Kidney (tissue), 14 donors: Measurements from ENCODE around the gene PIAS2. TPM values are rescaled to one million over a fixed set of nuclear protein-coding genes. Genes with fewer than 3 reads are reported as not detected.

Source experiments
- DNase-seq, 5 donors: peaks; one replicate each; pipeline ENCODE4 v3.0.0-alpha.2; 2013 to 2020
- FAIRE-seq: peaks from 2 replicates; lab custom pipeline; 2012; peaks lifted over from hg19 to GRCh38; lab: Jason Lieb, UNC
- H3K27ac ChIP-seq, 2 donors: one replicate each; pipeline ENCODE4 v1.7.0; 2013; ENCODE audit warnings: low read depth in 2 of 2, low read length in 2 of 2, inconsistent platforms in 1 of 2
- H3K27me3 ChIP-seq: one replicate; pipeline ENCODE4 v1.7.1; 2013; ENCODE audit warnings: low read length, inconsistent platforms; ENCODE audit not compliant: control insufficient read depth, insufficient read depth
- H3K36me3 ChIP-seq, 3 donors: one replicate each; pipeline versions ENCODE4 v1.7.0 to v1.7.1; 2013; ENCODE audit warnings: low read length in 3 of 3, control low read depth in 1 of 3, inconsistent platforms in 1 of 3; ENCODE audit not compliant: insufficient read depth in 3 of 3, control insufficient read depth in 2 of 3
- H3K4me1 ChIP-seq, 3 donors: one replicate each; pipeline versions ENCODE4 v1.7.0 to v1.7.1; 2013; ENCODE audit warnings: low read length in 3 of 3, inconsistent platforms in 1 of 3, low read depth in 1 of 3; ENCODE audit not compliant: control insufficient read depth in 2 of 3, insufficient read depth in 2 of 3
- H3K4me3 ChIP-seq, 3 donors: one replicate each; pipeline versions ENCODE4 v1.7.0 to v1.8.1; 2013; ENCODE audit warnings: low read length in 3 of 3, control low read depth in 1 of 3, inconsistent platforms in 1 of 3
- H3K9ac ChIP-seq, 3 donors: one replicate each; pipeline versions ENCODE4 v1.7.0 to v1.7.1; 2013; ENCODE audit warnings: low read length in 3 of 3, control low read depth in 1 of 3, inconsistent platforms in 1 of 3
- H3K9me3 ChIP-seq, 3 donors: one replicate each; pipeline versions ENCODE4 v1.7.0 to v1.7.1; 2013; ENCODE audit warnings: low read length in 3 of 3, control low read depth in 1 of 3, inconsistent platforms in 1 of 3; ENCODE audit not compliant: control insufficient read depth in 2 of 3, insufficient read depth in 1 of 3
- intact Hi-C: fragments of 100-400 bp; cut with DNase I; formaldehyde crosslinking; loops from one replicate; pipeline ENCODE4 v1.11.1; 2022
- polyA plus RNA-seq: library from polyadenylated mRNA; stranded (reverse); fragments of 350-450 nt; fragmentation: Illumina TruSeq; extraction: RNeasy Lipid Tissue Mini Kit (QIAGEN cat#74804); gene quantifications from one replicate; pipeline ENCODE4 v1.2.3, GENCODE V29; 2014; ENCODE audit warnings: low read depth, low replicate concordance; ENCODE audit not compliant: insufficient read depth
- total RNA-seq: library from RNA; stranded (reverse); fragmentation: NEBNext Ultra II Directional; extraction: Animal tissue kit (Norgen Biotek cat#: 25700); gene quantifications from one replicate; pipeline ENCODE4 v1.2.1, GENCODE V29; 2021
- TF ChIP-seq, protein P1 (sequence below): IDR thresholded peaks from 3 replicates; pipeline ENCODE4 v1.5.1; 2012; ENCODE audit warnings: mild to moderate bottlenecking, moderate library complexity, borderline replicate concordance; ENCODE audit not compliant: insufficient read depth; ENCODE audit errors: extremely low read depth
- donor health status: control.
- donor health status: control.
- donor health status: control.
- donor health status: control.
- donor health status: control.
- donor health status: DM: yes; HTN: yes; CAD: no.
- donor health status: Normal renal cell carcinoma (clear cell type).

The PIAS2 gene
- total and polyA plus RNA-seq, 2 donors from 2014 or later: 9.9 to 41.2 TPM

DNA sequence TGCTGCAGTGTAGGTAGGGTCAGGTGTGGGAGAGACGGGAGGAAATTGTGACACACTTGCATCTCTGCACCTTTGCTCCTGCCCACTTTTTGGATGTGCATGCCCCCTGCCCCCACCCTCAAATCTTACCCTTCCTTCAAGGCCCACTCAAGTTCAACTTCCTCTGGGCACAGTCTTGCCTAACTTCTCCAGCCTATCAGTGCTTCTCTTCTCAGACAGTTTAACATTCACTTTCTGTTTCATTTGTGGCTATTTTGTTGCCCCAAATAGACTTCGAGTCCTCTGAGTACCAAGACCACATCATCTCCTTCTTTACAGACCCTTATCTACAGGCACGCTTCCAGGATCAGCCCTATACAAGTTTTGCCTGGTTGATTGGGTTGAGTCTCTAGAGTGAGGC, 163.1 kb downstream of the PIAS2 start:
- no peak for DNase-seq
- Histone ChIP-seq H3K27ac (no peak overlapping the region), H3K9ac (no peak overlapping the region), H3K9me3 (no peaks in the 10 kb centered on the region), H3K36me3 (no peaks in the 10 kb centered on the region), H3K27me3 (peaks cover 9% of the 10 kb centered on the region), H3K4me3 (no peak overlapping the region), H3K4me1 (no peaks in the 10 kb centered on the region)
- intact Hi-C loops: no loop called here
- TF ChIP-seq, protein P1, sequence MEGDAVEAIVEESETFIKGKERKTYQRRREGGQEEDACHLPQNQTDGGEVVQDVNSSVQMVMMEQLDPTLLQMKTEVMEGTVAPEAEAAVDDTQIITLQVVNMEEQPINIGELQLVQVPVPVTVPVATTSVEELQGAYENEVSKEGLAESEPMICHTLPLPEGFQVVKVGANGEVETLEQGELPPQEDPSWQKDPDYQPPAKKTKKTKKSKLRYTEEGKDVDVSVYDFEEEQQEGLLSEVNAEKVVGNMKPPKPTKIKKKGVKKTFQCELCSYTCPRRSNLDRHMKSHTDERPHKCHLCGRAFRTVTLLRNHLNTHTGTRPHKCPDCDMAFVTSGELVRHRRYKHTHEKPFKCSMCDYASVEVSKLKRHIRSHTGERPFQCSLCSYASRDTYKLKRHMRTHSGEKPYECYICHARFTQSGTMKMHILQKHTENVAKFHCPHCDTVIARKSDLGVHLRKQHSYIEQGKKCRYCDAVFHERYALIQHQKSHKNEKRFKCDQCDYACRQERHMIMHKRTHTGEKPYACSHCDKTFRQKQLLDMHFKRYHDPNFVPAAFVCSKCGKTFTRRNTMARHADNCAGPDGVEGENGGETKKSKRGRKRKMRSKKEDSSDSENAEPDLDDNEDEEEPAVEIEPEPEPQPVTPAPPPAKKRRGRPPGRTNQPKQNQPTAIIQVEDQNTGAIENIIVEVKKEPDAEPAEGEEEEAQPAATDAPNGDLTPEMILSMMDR: no peak
- no peak for FAIRE-seq

Other genes with a start within 250 kb of the PIAS2 start
- gene ST8SIA5, start 160.5 kb downstream of the PIAS2 start, total RNA-seq: 1.4 TPM
- gene ST8SIA5, start 160.5 kb downstream of the PIAS2 start, polyA plus RNA-seq: 2.7 TPM
- 6.9 TPM for gene KATNAL2, start 95 bp upstream of the PIAS2 start, total RNA-seq
- gene KATNAL2, start 95 bp upstream of the PIAS2 start, polyA plus RNA-seq: 13.4 TPM
- not detected for gene ELOA2, start 118.1 kb upstream of the PIAS2 start, total RNA-seq
- gene ELOA2, start 118.1 kb upstream of the PIAS2 start, polyA plus RNA-seq: not detected
- 41.0 TPM for gene HDHD2, start 233.0 kb upstream of the PIAS2 start, total RNA-seq
- gene HDHD2, start 233.0 kb upstream of the PIAS2 start, polyA plus RNA-seq: 46.2 TPM